ENCODE measurements around the gene ADGRF3. TPM values are rescaled to one million over a fixed set of nuclear protein-coding genes. Genes with fewer than 3 reads are reported as not detected.

Gene ADGRF3
- total and polyA plus RNA-seq, 10 of the 15 experiments (the other 5 are each of a cell fraction or from before 2014, with no cell fraction given) = 0.03 to 3.1 (median 0.84) TPM

- Histone ChIP-seq H3K9ac (ENCODE audit: control insufficient read depth, insufficient read depth, low read length) (no peak overlapping the region), H4K20me1 (ENCODE audit: control insufficient read depth, insufficient read depth) (no peaks in the 10 kb centered on the region), H2AFZ (ENCODE audit: control insufficient read depth, low read depth, low read length) (no peak overlapping the region), H3K27me3 (replicated peaks in 1 of 2; ENCODE audit: control insufficient read depth in 2 of 2, insufficient read depth in 2 of 2, low read length in 1 of 2) (no peaks in the 10 kb centered on the region), H3K4me3 (no peak overlapping the region), H3K4me1 (ENCODE audit: control insufficient read depth, insufficient read depth, low read length) (peaks cover 4% of the 10 kb centered on the region; the same call in 1 of the 2 replicates), H3K4me2 (ENCODE audit: control insufficient read depth, insufficient read depth) (no peak overlapping the region), H3K9me3 (replicated peaks; ENCODE audit: control insufficient read depth, insufficient read depth, low read length) (no peaks in the 10 kb centered on the region), H3K36me3 (ENCODE audit: control insufficient read depth in 2 of 2, insufficient read depth in 2 of 2, low read length in 1 of 2) (no peaks in the 10 kb centered on the region), H3K79me2 (ENCODE audit: control insufficient read depth, insufficient read depth, low read length) (no peaks in the 10 kb centered on the region), H3K27ac (ENCODE audit: control insufficient read depth, insufficient read depth) (no peak overlapping the region)
- FAIRE-seq (no peak), DNase-seq (ENCODE audit: low read depth, low spot score) (no peak), ATAC-seq (no peak)
- ChIA-PET SMC1A (ENCODE audit: uncharacterized antibody, unreplicated experiment) (interaction anchor here (1.0 kb wide), 1 partner anchor 16 kb away, joined by 3 read pairs; no protein-coding TSS in a partner anchor), CTCF (no interaction called here), POLR2A (no interaction called here), RAD21 (ENCODE audit: unreplicated experiment) (no interaction called here)
- 80% methylated on average over 6 of the region's 6 CpGs for WGBS (ENCODE audit: insufficient coverage, insufficient replicate concordance, low lambda C conversion rate, missing lambda C conversion rate)
- TF ChIP-seq CBX5 (IDR thresholded peaks at IDR 0.05; ENCODE audit: low read depth) = no peak
- in situ Hi-C loops (cut with MboI) (no loop called here), intact Hi-C loops (cut with micrococcal nuclease; ENCODE audit: unreplicated experiment) (no loop called here)
- BruUV-seq (replicated peaks) = no TSS peak
Observed at GRCh38 chr2:26302846-26303245, 43.7 kb downstream of the ADGRF3 start.

GRCh38 chr2:26300234-26300925 lies 46.2 kb downstream of the ADGRF3 start:
- ChIA-PET CTCF (interaction anchor here (0.7 to 1.5 kb wide), 3 partner anchors 10 to 57 kb away, joined by 4 to 6 read pairs (median 5); no protein-coding TSS in a partner anchor), SMC1A (ENCODE audit: uncharacterized antibody, unreplicated experiment) (interaction anchor here (0.6 to 3.0 kb wide), 7 partner anchors 16 to 61 kb away, joined by 3 to 10 read pairs (median 8); partner anchors contain the start of genes ADGRF3, HADHA, HADHB and SELENOI), POLR2A (interaction anchor here (0.7 to 2.7 kb wide), 4 partner anchors 28 to 449 kb away, joined by 3 to 24 read pairs (median 5); partner anchors contain the start of genes HADHA and HADHB), RAD21 (ENCODE audit: unreplicated experiment) (interaction anchor here (0.8 to 1.6 kb wide), 3 partner anchors 16 to 59 kb away, joined by 3 to 11 read pairs (median 4); partner anchors contain the start of genes HADHA and HADHB)
- no peak overlapping the region for H3K4me2 ChIP-seq (ENCODE audit: control insufficient read depth, insufficient read depth)
- H3K79me2 ChIP-seq (ENCODE audit: control insufficient read depth, insufficient read depth, low read length) = no peaks in the 10 kb centered on the region
- no peaks in the 10 kb centered on the region for H3K36me3 ChIP-seq (ENCODE audit: control insufficient read depth in 2 of 2, insufficient read depth in 2 of 2, low read length in 1 of 2)
- H3K4me1 ChIP-seq (ENCODE audit: control insufficient read depth, insufficient read depth, low read length) = peaks cover 4% of the 10 kb centered on the region; the same call in 1 of the 2 replicates
- intact Hi-C loops (cut with micrococcal nuclease; ENCODE audit: unreplicated experiment) = no loop called here
- H3K4me3 ChIP-seq = no peak overlapping the region
- H2AFZ ChIP-seq (ENCODE audit: control insufficient read depth, low read depth, low read length) = peak overlapping the region; percentile 81
- ATAC-seq (0 out of 3 replicates have a peak, but pooled peaks have one; percentile 6), FAIRE-seq (no peak), DNase-seq (ENCODE audit: low read depth, low spot score) (no peak)
- no peak overlapping the region for H3K9ac ChIP-seq (ENCODE audit: control insufficient read depth, insufficient read depth, low read length)
- no peaks in the 10 kb centered on the region for H3K9me3 ChIP-seq (replicated peaks; ENCODE audit: control insufficient read depth, insufficient read depth, low read length)
- no peaks in the 10 kb centered on the region for H3K27me3 ChIP-seq (replicated peaks in 1 of 2; ENCODE audit: control insufficient read depth in 2 of 2, insufficient read depth in 2 of 2, low read length in 1 of 2)
- BruUV-seq (replicated peaks) = no TSS peak
- H4K20me1 ChIP-seq (ENCODE audit: control insufficient read depth, insufficient read depth) = no peaks in the 10 kb centered on the region
- TF ChIP-seq BCL11A (IDR thresholded peaks at IDR 0.05; ENCODE audit: low read depth, low read length) (no peak), IRF4 (IDR thresholded peaks at IDR 0.05; ENCODE audit: low read depth, low read length) (no peak), E4F1 (IDR thresholded peaks at IDR 0.05; ENCODE audit: borderline replicate concordance, partially characterized antibody) (no peak), MYC (IDR thresholded peaks at IDR 0.05; ENCODE audit: insufficient read depth, insufficient read length, insufficient replicate concordance, low read length, severe bottlenecking) (no peak), TCF12 (IDR thresholded peaks at IDR 0.05; ENCODE audit: low read depth, low read length) (no peak), NBN (IDR thresholded peaks at IDR 0.05) (no peak), TARDBP (IDR thresholded peaks at IDR 0.05; ENCODE audit: borderline replicate concordance) (no peak), TCF7 (IDR thresholded peaks at IDR 0.05; ENCODE audit: borderline replicate concordance) (no peak)
- whole genome bisulfite sequencing (ENCODE audit: insufficient coverage, insufficient replicate concordance, low lambda C conversion rate, missing lambda C conversion rate) = 88% methylated on average over 22 of the region's 22 CpGs
- in situ Hi-C loops (cut with MboI) = no loop called here
- H3K27ac ChIP-seq (ENCODE audit: control insufficient read depth, insufficient read depth) = no peak overlapping the region

Measured in GM12878 (cell line).